Left ventricle myocardium superior (tissue), 1 donor: ENCODE data around the gene MDN1. TPM values are rescaled to one million over a fixed set of nuclear protein-coding genes. Genes with fewer than 3 reads are reported as not detected.
A peak's percentile ranks its signal among the peaks of the same experiment; 100 is the strongest.
"Not testable (repeated sequence)": the region's sequence is repeated elsewhere in the genome, so short reads cannot be mapped to it uniquely, and the experiment has no call there.

ENCODE experiments used
- ATAC-seq: fragments of 200-7000 bp; cut with Tn5 transposase; one replicate; pipeline ENCODE4 v1.9.1; 2020; ENCODE audit warnings: mild to moderate bottlenecking, moderate library complexity
- DNase-seq: peaks from one replicate; pipeline ENCODE4 v3.0.0-alpha.2; 2020
- intact Hi-C: fragments of 100-400 bp; cut with micrococcal nuclease; formaldehyde crosslinking; loops from one replicate; pipeline ENCODE4 v1.11.0; 2022
- total RNA-seq: library from RNA; stranded (reverse); fragmentation: NEBNext Ultra II Directional; extraction: Animal tissue kit (Norgen Biotek cat#: 25700); gene quantifications from one replicate; pipeline ENCODE4 v1.2.1, GENCODE V29; 2021
- donor health status: DM: no; HTN: yes; CAD: no; lungs with severe emphysema.

Gene MDN1
- total RNA-seq, 1 donor from 2014 or later, result 23.9 TPM

- ATAC-seq, result peak; percentile 37
- DNase-seq, result no peak
- intact Hi-C loops, result no loop called here
Measured at GRCh38 chr6:89828988-89829471, 9.4 kb upstream of the MDN1 start.

GRCh38 chr6:89828475-89828987 lies 8.9 kb upstream of the MDN1 start:
- intact Hi-C loops, ATAC-seq, DNase-seq: not testable (repeated sequence)

GRCh38 chr6:89826029-89826528 lies 6.5 kb upstream of the MDN1 start:
- DNase-seq (no peak), ATAC-seq (no peak)
- intact Hi-C loops, result no loop called here

DNA sequence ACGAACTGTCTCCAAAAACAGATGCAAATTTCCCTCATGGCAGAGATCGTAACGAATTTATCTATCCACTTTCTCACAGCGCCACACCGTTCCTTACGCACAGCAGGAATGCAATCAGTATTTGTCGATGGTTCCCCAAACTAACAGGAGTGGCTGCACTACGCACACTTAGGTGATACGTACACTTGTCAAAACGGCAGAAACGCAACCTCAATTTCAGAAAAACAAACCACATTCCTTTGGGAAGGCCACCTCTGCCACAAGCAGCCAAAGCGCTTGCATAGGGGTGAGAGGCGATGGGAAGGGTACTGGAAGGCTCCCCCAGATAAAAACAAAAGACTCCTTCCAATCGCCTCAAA lies 638 bp downstream of the MDN1 start:
- intact Hi-C loops, result no loop called here
- no peak for DNase-seq
- peak; percentile 49 for ATAC-seq

DNA sequence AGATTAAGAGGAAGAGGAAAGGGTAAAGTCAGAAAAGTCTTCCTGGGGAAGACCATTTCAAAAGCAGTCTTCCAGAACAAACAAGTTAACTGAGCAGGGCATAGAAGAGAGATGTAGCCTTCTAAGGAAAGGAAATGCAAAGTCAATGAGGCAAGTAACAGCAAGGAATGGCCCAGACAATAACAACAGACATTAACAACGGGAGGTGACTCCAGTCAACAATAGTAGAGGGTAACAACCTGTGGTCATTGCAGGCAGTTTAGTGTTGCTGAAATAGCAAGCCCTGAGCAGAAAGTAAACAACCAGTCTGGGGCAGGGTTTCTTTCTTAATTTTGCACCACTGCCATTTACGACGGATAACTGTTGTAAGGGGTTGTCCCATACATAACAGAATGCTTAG lies 2.1 kb downstream of the MDN1 start:
- intact Hi-C loops, result no loop called here
- DNase-seq, result no peak
- no peak for ATAC-seq

DNA sequence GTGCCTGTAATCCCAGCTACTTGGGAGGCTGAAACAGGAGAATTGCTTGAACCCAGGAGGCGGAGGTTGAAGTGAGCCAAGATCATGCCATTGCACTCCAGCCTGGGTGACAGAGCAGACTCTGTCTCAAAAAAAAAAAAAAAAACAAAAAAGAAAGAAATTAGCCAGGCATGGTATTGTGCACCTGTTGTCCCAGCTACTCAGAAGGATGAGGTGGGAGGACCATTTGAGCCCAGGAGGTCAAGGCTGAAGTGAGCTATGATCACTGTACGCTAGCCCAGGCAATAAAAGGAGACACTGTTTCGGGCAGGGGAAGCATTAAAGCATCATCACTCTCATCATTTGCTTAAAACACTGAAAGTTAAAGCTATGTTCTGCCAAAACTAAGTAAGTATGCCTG lies 6.2 kb downstream of the MDN1 start:
- ATAC-seq, DNase-seq, intact Hi-C loops: not testable (repeated sequence)

DNA sequence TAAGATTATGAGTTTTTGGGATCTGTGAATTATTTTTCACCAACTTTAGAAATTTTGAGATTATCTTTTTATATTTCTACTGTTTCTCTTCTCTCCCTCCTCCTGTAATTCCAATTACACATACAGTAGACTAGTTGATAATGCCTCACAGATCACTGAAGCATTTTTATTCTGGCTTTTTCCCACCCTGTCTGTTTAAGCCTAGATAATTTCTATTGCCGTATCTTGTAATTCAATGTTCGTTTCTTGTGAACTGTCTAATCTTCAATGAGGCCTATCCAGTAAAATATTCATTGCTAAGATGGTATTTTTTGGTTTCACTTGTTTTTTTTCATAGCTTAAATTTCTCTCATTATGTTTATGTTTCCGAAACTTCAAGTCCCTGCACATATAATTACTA lies 12.0 kb downstream of the MDN1 start:
- no peak for DNase-seq
- ATAC-seq, result no peak
- intact Hi-C loops, result no loop called here

- ATAC-seq (peak; percentile 50), DNase-seq (no peak)
- intact Hi-C loops, result no loop called here
Measured at GRCh38 chr6:89805814-89806371, 13.7 kb downstream of the MDN1 start.

DNA sequence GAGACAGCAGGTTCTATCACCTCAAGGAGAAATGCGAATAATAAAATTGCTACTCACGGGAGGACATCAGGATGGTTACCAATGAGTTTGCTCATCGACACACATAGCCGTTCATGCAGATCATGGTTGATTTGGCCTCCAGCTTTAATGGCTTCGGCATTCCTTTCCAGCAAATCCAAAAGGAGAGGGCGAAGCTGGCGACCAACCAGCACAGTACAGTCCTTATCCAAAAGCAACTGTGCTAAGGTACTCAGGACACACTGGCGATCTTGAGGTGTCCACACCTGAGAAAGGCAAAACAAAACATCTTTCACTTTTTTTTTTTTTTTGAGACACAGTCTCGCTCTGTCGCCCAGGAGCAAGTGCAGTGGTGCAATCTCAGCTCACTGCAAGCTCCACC lies 16.3 kb downstream of the MDN1 start:
- DNase-seq, result no peak
- ATAC-seq, result no peak
- intact Hi-C loops, result no loop called here

- intact Hi-C loops, result no loop called here
- DNase-seq, result no peak
- no peak for ATAC-seq
Measured at GRCh38 chr6:89799756-89800155, 19.8 kb downstream of the MDN1 start.

DNA sequence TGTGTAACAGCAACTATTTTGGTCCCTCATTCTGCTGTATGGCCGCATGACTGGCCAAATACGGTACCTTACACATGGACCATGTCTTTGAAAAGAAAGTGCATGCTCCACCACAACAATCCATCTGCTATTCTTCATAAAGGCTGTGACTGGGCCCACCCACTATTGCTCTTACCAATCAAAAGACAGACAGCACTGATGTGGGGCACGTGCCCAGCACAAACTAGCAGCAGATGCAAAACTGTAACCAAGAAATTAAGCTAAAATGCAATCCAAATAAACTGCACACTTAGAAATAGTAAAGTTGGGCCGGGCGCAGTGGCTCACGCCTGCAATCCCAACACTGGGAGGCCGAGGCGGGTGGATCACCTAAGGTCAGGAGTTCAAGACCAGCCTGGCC lies 20.5 kb downstream of the MDN1 start:
- intact Hi-C loops, result no loop called here
- DNase-seq (no peak), ATAC-seq (no peak)

DNA sequence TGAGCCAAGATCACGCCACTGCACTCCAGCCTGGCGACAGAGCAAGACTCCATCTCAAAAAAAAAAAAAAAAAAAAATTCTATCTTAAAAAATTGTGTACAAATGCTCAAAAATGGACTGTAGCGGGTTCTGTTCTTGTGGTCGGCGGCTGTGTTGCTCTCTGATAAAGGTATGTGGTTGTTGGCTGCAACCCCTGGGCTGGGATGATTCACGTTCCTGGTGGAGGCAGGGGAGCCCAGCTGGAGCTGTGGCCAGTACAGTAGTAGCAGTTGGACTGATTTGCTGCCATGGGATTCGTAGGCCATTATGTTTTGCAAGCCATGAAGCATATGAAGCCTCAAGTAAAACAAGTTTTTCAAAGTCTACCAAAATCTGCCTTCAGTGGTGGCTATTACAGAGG lies 22.3 kb downstream of the MDN1 start:
- ATAC-seq (no peak), DNase-seq (no peak)
- intact Hi-C loops, result no loop called here

- intact Hi-C loops, result no loop called here
- ATAC-seq (no peak), DNase-seq (no peak)
Measured at GRCh38 chr6:89794324-89794723, 25.3 kb downstream of the MDN1 start.

DNA sequence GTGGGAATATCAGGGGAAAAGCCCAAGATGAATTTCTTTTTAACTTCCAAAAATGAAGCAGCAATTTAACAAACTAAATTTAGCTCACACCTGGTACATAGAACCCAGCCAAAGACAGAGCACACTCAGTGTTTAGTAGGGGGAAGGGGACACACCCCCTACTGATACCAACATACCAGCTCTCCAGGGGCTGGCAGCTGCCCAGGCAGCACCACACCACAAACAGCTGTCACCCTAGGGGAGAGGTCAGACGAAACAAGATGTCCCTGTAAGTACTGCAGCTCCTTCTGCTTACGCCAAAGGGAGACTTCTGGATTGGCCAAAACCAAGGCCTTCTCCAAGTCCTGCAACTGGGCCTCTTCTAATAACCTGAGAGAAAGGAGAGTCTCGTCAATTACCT lies 26.0 kb downstream of the MDN1 start:
- peak; percentile 85 for DNase-seq
- intact Hi-C loops, result no loop called here
- peak; percentile 99 for ATAC-seq

- DNase-seq, result no peak
- ATAC-seq, result peak; percentile 70
- intact Hi-C loops, result no loop called here
Measured at GRCh38 chr6:89792881-89793280, 26.7 kb downstream of the MDN1 start.

DNA sequence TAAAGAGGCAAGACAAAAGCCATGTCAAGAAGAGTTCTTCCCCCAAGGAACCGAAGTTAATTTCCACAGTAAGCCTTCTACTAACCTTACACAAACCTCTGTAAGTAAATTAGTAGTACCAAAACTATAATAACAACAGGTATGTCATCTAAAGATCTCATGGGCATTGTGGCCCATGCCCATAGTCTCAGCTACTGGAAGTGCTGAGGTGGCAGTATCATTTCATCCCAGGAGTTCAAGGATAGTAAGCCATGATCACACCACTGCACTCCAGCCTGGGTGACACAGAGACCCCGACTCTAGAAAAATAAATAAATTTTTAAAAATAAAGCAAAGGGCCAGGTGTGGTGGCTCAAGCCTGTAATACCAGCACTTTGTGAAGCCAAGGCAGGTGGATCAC lies 29.2 kb downstream of the MDN1 start:
- ATAC-seq (no peak), DNase-seq (no peak)
- intact Hi-C loops, result no loop called here

DNA sequence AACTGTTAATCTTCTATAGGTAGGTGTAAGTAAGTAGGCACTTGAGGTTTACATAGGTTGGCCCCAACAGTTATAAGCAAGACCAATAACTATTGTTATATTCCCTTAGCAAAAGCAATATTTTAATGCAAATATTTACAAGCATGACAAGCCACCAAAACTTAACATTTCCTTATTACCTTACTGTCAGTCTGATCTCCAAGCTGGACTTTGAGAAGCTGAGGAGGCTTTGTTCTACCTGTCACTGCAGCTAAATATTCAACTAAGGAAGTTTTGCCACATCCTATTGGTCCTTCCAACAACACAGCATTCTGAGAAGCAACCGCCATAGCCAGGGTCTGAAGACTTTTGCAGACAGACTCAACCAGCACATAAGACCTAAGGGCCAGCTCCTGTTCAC lies 29.6 kb downstream of the MDN1 start:
- ATAC-seq, result no peak
- no peak for DNase-seq
- intact Hi-C loops, result no loop called here

- intact Hi-C loops, result no loop called here
- DNase-seq (no peak), ATAC-seq (no peak)
Measured at GRCh38 chr6:89787660-89788328, 31.8 kb downstream of the MDN1 start.

GRCh38 chr6:89786970-89787369 lies 32.6 kb downstream of the MDN1 start:
- intact Hi-C loops, result no loop called here
- no peak for ATAC-seq

DNA sequence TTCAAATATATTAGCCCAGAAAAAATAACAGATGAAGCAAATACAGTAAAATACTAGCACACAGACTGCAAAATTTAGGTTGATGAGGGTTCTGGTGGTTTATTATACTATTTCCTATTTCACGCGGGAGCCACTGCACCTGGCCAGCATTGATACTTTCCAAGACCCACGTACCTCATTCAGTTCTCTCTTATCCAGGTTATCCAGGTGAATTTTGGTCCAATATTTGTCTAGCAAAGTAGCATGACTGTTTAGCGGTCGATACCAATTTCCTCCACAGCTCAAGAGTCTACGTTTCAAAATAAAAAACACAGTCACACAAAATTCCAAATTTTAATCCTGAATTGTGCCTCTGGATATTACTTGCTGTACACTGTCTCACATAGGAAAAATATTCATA lies 34.8 kb downstream of the MDN1 start:
- DNase-seq, result no peak
- no peak for ATAC-seq
- intact Hi-C loops, result no loop called here

More at GRCh38 chr6:89786970-89787369, 32.6 kb downstream of the MDN1 start:
- DNase-seq, result no peak

DNA sequence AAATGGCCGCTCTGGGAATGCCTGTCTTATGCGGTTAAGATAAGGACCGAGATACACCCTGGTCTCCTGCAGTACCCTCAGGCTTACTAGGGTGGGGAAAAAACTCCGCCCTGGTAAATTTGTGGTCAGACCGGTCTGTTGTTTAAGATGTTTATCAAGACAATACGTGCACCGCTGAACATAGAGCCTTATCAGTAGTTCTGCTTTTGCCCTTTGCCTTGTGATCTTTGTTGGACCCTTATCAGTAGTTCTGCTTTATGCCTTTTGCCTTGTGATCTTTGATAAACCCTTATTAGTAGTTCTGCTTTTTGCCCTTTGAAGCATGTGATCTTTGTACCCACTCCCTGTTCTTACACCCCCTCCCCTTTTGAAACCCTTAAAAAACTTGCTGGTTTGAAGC lies 36.3 kb downstream of the MDN1 start:
- DNase-seq, ATAC-seq, intact Hi-C loops: not testable (repeated sequence)
